ENCODE data around the gene CBLB. TPM values are rescaled to one million over a fixed set of nuclear protein-coding genes. Genes with fewer than 3 reads are reported as not detected.

Gene CBLB
- total and polyA plus RNA-seq, 2 of the 4 experiments (the other 2 are of a cell fraction), result 10.1 to 20.1 TPM

- H3K18ac ChIP-seq (ENCODE audit: low read depth, low read length), result no peak overlapping the region
- in situ Hi-C loops (cut with MboI; ENCODE audit: low sequenced_read_pairs), result no loop called here
These were observed 93.4 kb downstream of the CBLB start for GRCh38 chr3:105775368-105775767.

More at GRCh38 chr3:105775368-105775767, 93.4 kb downstream of the CBLB start:
- Histone ChIP-seq H2AFZ (replicated peaks; ENCODE audit: low read length, poor library complexity) (no peak overlapping the region), H2BK15ac (ENCODE audit: low read depth, low read length) (no peak overlapping the region), H3K23ac (ENCODE audit: low read depth, low read length) (no peak overlapping the region), H3K4me2 (ENCODE audit: low read depth, low read length) (no peak overlapping the region), H3K9me3 (ENCODE audit: control insufficient read depth, insufficient read depth, low read length) (no peaks in the 10 kb centered on the region), H4K20me1 (ENCODE audit: insufficient read depth, low read length) (no peaks in the 10 kb centered on the region), H3K36me3 (ENCODE audit: control insufficient read depth, insufficient read depth, low read length) (no peaks in the 10 kb centered on the region; the same call in 1 of the 2 replicates), H3K27me3 (ENCODE audit: control insufficient read depth, insufficient read depth, low read length) (no peaks in the 10 kb centered on the region), H2BK20ac (ENCODE audit: low read depth, low read length) (no peak overlapping the region), H3K14ac (replicated peaks; ENCODE audit: low read depth, low read length) (no peak overlapping the region), H3K4me3 (ENCODE audit: insufficient read depth, low read depth, low read length) (no peak overlapping the region), H3K9ac (ENCODE audit: low read depth, low read length) (no peak overlapping the region), H3K27ac (ENCODE audit: insufficient read depth, low read length) (no peak overlapping the region), H2AK9ac (replicated peaks; ENCODE audit: low read depth, low read length, poor library complexity) (no peak overlapping the region), H2BK5ac (ENCODE audit: low read depth, low read length, poor library complexity, severe bottlenecking) (no peak overlapping the region), H4K5ac (ENCODE audit: low read depth, low read length) (no peak overlapping the region), H4K8ac (ENCODE audit: low read depth in 2 of 2, low read length in 2 of 2) (no peak overlapping the region), H3K4ac (ENCODE audit: low read depth, low read length) (no peak overlapping the region), H4K91ac (ENCODE audit: insufficient read depth, low read depth, low read length) (no peak overlapping the region), H2BK120ac (ENCODE audit: low read depth, low read length) (no peak overlapping the region), H2AK5ac (ENCODE audit: low read depth, low read length) (no peak overlapping the region), H3K56ac (ENCODE audit: extremely low read depth, insufficient read depth, low read length) (no peak overlapping the region), H3K4me1 (ENCODE audit: control insufficient read depth, insufficient read depth, low read length) (no peaks in the 10 kb centered on the region), H3K9me1 (ENCODE audit: insufficient read depth, low read length) (no peaks in the 10 kb centered on the region), H3K79me1 (ENCODE audit: low read depth in 1 of 2, low read length in 2 of 2) (peaks cover 0 to 2% of the 10 kb centered on the region in 2 experiments; a peak in 3 of 4 replicates)
- intact Hi-C loops (cut with micrococcal nuclease), result no loop called here
- CTCF ChIA-PET, result interaction anchor here (0.9 kb wide), 1 partner anchor 35 kb away, joined by 6 read pairs; no protein-coding TSS in a partner anchor
- dilution Hi-C loops (cut with HindIII; ENCODE audit: low sequenced_read_pairs, unreplicated experiment), result no loop called here
- no TSS peak for BruUV-seq (replicated peaks)
- TF ChIP-seq NFE2L2 (IDR thresholded peaks at IDR 0.05; ENCODE audit: low read depth, low read length), result no peak
- TF ChIP-seq MAZ (IDR thresholded peaks at IDR 0.05; ENCODE audit: borderline replicate concordance, low read depth, low read length), result no peak
- no peak for TF ChIP-seq RCOR1 (IDR thresholded peaks at IDR 0.05; ENCODE audit: insufficient replicate concordance, low read length)
- TF ChIP-seq CHD1 (IDR thresholded peaks at IDR 0.05; ENCODE audit: low read depth, low read length), result no peak
- TF ChIP-seq ELK1 (IDR thresholded peaks at IDR 0.05; ENCODE audit: borderline replicate concordance, low read depth, low read length), result no peak
- no peak for TF ChIP-seq POLR2A (IDR thresholded peaks at IDR 0.05; ENCODE audit: low read depth, low read length)
- no peak for TF ChIP-seq MXI1 (IDR thresholded peaks at IDR 0.05; ENCODE audit: borderline replicate concordance, low read depth, low read length)
- no peak for TF ChIP-seq CEBPB (IDR thresholded peaks at IDR 0.05; ENCODE audit: low read depth, low read length)
- TF ChIP-seq BHLHE40 (IDR thresholded peaks at IDR 0.05; ENCODE audit: low read depth, low read length), result no peak
- TF ChIP-seq SMC3 (IDR thresholded peaks at IDR 0.05; ENCODE audit: low read depth, low read length), result no peak
- TF ChIP-seq FOS (IDR thresholded peaks at IDR 0.05; ENCODE audit: low read depth, low read length), result no peak
- no peak for TF ChIP-seq CTCF (conservative IDR thresholded peaks at IDR 0.05; ENCODE audit: low read depth, low read length)
- no peak for TF ChIP-seq RFX5 (IDR thresholded peaks at IDR 0.05; ENCODE audit: low read depth, low read length)
- no peak for TF ChIP-seq USF2 (IDR thresholded peaks at IDR 0.05; ENCODE audit: low read depth, low read length)
- no peak for TF ChIP-seq MAFK (IDR thresholded peaks at IDR 0.05; ENCODE audit: low read depth, low read length)
- no peak for TF ChIP-seq RAD21 (IDR thresholded peaks at IDR 0.05; ENCODE audit: low read length)
- POLR2A ChIA-PET (ENCODE audit: unreplicated experiment), result no interaction called here
- WGBS, 2 experiments (ENCODE audit: extremely low coverage in 2 of 2, insufficient read length in 1 of 2), result no CpG with 5 or more reads among the region's 3 CpGs
- no peak for ATAC-seq (ENCODE audit: low read depth)
- no peak for DNase-seq
